ENCODE data around the gene FCRL1. TPM values are rescaled to one million over a fixed set of nuclear protein-coding genes. Genes with fewer than 3 reads are reported as not detected.

The FCRL1 gene
- total and polyA plus RNA-seq, 2 of the 8 experiments (the other 6 are each of a cell fraction or from before 2014, with no cell fraction given) = not detected

GRCh38 chr1:157830887-157831286, 11.0 kb upstream of the FCRL1 start:
- DNase-seq (ENCODE audit: low read depth in 1 of 2, low spot score in 2 of 2) (no peak), FAIRE-seq (no peak)
- no peaks in the 10 kb centered on the region for H3K9me3 ChIP-seq (ENCODE audit: insufficient read depth in 2 of 2, low read depth in 1 of 2, low read length in 1 of 2)
- ChIA-PET POLR2A (ENCODE audit: partially characterized antibody) (no interaction called here), CTCF (ENCODE audit: partially characterized antibody) (interaction anchor here (0.7 to 1.6 kb wide), 3 partner anchors 9 to 325 kb away, joined by 3 to 4 read pairs (median 3); no protein-coding TSS in a partner anchor)
- no peaks in the 10 kb centered on the region for H3K79me2 ChIP-seq (ENCODE audit: control insufficient read depth in 1 of 2, insufficient read depth in 2 of 2, low read length in 2 of 2)
- H2BK20ac ChIP-seq (ENCODE audit: low read length) = no peak overlapping the region
- no peak overlapping the region for H2BK15ac ChIP-seq (ENCODE audit: low read length)
- H4K5ac ChIP-seq (ENCODE audit: insufficient read length, low read depth, low read length) = no peak overlapping the region
- H3K4me2 ChIP-seq (ENCODE audit: insufficient read depth in 1 of 2, low read depth in 2 of 2, low read length in 2 of 2) = no peak overlapping the region
- H4K20me1 ChIP-seq (replicated peaks in 1 of 2; ENCODE audit: control insufficient read depth in 1 of 2, insufficient read depth in 2 of 2, low read length in 2 of 2) = no peaks in the 10 kb centered on the region
- H3K18ac ChIP-seq (ENCODE audit: extremely low read depth, low read length) = no peak overlapping the region
- H3K4me3 ChIP-seq (ENCODE audit: extremely low read depth in 1 of 4, insufficient read depth in 2 of 4, low read depth in 3 of 4, low read length in 4 of 4) = no peak overlapping the region
- H3K27me3 ChIP-seq (replicated peaks in 1 of 4; ENCODE audit: control insufficient read depth in 3 of 4, extremely low read depth in 1 of 4, insufficient read depth in 3 of 4, low read length in 3 of 4) = no peaks in the 10 kb centered on the region
- H2BK120ac ChIP-seq (replicated peaks; ENCODE audit: low read depth, low read length) = no peak overlapping the region
- no peak overlapping the region for H3K23ac ChIP-seq (ENCODE audit: insufficient read length)
- H3K27ac ChIP-seq (ENCODE audit: low read depth, low read length) = no peak overlapping the region
- H3K4ac ChIP-seq (replicated peaks; ENCODE audit: insufficient read length, low read depth, low read length) = no peak overlapping the region
- no peak overlapping the region for H3K56ac ChIP-seq (replicated peaks; ENCODE audit: insufficient read length, low read depth, low read length)
- H4K91ac ChIP-seq (replicated peaks; ENCODE audit: insufficient read length, low read length) = no peak overlapping the region
- H3K79me1 ChIP-seq (ENCODE audit: low read depth, low read length) = no peaks in the 10 kb centered on the region
- no peak overlapping the region for H2AK5ac ChIP-seq (ENCODE audit: low read depth, low read length)
- no peak overlapping the region for H3K9ac ChIP-seq (replicated peaks in 1 of 4; ENCODE audit: extremely low read depth in 1 of 4, low read depth in 3 of 4, low read length in 3 of 4)
- H2BK12ac ChIP-seq (ENCODE audit: low read depth, low read length) = no peak overlapping the region
- H3K23me2 ChIP-seq (ENCODE audit: low read depth, low read length) = no peaks in the 10 kb centered on the region
- H2AFZ ChIP-seq (ENCODE audit: low read length) = no peak overlapping the region
- H3K36me3 ChIP-seq (ENCODE audit: control insufficient read depth in 2 of 4, insufficient read depth in 4 of 4, low read length in 3 of 4) = no peaks in the 10 kb centered on the region
- H4K8ac ChIP-seq (ENCODE audit: extremely low read depth, insufficient read depth, low read length) = no peak overlapping the region
- no peak overlapping the region for H3K14ac ChIP-seq (ENCODE audit: insufficient read length)
- H2BK5ac ChIP-seq (ENCODE audit: low read depth, low read length) = no peak overlapping the region
- WGBS, 2 experiments (ENCODE audit: extremely low coverage in 1 of 2, insufficient coverage in 1 of 2, insufficient read length in 1 of 2, insufficient replicate concordance in 2 of 2, low coverage in 1 of 2, low lambda C conversion rate in 2 of 2, missing lambda C conversion rate in 1 of 2) = 97% methylated on average over 2 of the region's 2 CpGs; no CpG with 5 or more reads in 1 of the 2 experiments
- H3K4me1 ChIP-seq (replicated peaks in 1 of 4; ENCODE audit: control insufficient read depth in 3 of 4, insufficient read depth in 4 of 4, low read length in 3 of 4) = no peaks in the 10 kb centered on the region
- TF ChIP-seq ATF3 (IDR thresholded peaks at IDR 0.05; ENCODE audit: insufficient read depth, low read depth, low read length) (no peak), YY1 (IDR thresholded peaks at IDR 0.05; ENCODE audit: low read depth, low read length) (no peak), EP300 (IDR thresholded peaks at IDR 0.05; ENCODE audit: borderline replicate concordance in 1 of 2, low read depth in 2 of 2, low read length in 2 of 2) (no peak), CHD2 (IDR thresholded peaks at IDR 0.05; ENCODE audit: low read length) (no peak), RAD21 (IDR thresholded peaks at IDR 0.05 in 1 of 2, conservative IDR thresholded peaks at IDR 0.05 in 1 of 2; ENCODE audit: low read depth in 2 of 2, low read length in 2 of 2) (no peak), SP4 (IDR thresholded peaks at IDR 0.05; ENCODE audit: low read length) (no peak), CTBP2 (IDR thresholded peaks at IDR 0.05; ENCODE audit: borderline replicate concordance, insufficient read depth, insufficient read length, low read length) (no peak), ASH2L (IDR thresholded peaks at IDR 0.05; ENCODE audit: low read length) (no peak), MAX (IDR thresholded peaks at IDR 0.05) (no peak), TAF1 (IDR thresholded peaks at IDR 0.05; ENCODE audit: low read depth, low read length) (no peak), KDM1A (IDR thresholded peaks at IDR 0.05; ENCODE audit: borderline replicate concordance, low read length) (no peak), KDM4A (IDR thresholded peaks at IDR 0.05; ENCODE audit: low read depth, low read length, severe bottlenecking) (no peak), RNF2 (IDR thresholded peaks at IDR 0.05; ENCODE audit: borderline replicate concordance, low read depth, low read length, missing control alignments, poor library complexity, severe bottlenecking) (no peak)

Data from H1 (cell line).